ENCODE results near the gene KCNJ1.

The KCNJ1 gene

DNA sequence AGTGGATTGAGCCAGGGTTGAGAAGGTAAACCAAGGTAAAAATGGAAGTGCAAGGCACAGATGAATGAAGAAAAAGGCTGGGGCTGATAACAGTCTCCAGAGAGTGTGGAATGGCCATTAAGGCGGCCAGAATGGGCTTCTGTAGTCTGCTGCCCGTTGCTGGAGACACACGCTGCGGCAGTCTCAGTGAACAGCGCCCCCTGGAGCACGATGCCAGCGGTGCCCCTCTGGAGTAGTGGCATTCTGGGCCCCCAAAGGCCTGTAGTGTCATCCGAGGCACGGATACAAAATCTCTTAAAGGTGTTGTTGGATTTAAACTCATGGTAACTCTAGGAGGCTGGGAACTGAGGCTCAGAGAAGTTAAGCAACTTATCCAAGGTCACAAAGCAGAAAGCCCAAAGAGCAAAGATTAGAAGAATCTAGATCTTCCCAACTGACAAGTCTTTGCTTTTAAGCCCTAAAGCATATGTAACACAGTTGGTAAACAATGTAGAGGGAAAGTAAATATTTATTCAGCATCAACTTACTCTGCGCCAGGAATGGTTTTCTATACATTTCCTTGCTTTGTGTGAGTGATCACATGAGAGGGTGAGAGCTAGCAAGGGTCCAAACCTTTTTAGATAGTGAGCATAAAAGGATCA is 18.2 kb downstream of the KCNJ1 start:
- DNase-seq (ENCODE audit: low spot score): no peak

- no peak for DNase-seq (ENCODE audit: low spot score)
These were observed 20.1 kb downstream of the KCNJ1 start for GRCh38 chr11:128846985-128847384.

DNA sequence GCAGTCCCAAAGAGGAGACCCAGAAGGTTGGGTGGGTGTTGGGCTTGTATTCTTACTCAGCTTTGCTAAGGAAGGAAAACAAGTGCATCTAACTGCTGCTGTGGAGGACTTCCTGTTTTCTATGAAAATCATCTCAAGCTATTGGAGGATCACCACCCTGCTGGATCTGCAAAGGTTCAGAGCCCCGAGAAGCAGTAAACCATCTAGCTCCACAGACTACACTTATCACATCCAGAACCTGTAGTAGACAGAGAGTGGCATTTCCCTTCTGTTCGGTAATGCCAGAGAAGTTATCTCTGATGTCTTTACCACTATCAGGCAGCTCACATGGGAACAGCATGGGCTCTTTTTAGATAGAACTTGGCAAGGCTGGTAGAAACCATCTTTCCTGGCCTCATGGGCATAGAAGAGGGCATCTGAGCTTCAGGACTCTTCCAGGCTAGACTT is 21.7 kb downstream of the KCNJ1 start:
- DNase-seq (ENCODE audit: low spot score): no peak

DNA sequence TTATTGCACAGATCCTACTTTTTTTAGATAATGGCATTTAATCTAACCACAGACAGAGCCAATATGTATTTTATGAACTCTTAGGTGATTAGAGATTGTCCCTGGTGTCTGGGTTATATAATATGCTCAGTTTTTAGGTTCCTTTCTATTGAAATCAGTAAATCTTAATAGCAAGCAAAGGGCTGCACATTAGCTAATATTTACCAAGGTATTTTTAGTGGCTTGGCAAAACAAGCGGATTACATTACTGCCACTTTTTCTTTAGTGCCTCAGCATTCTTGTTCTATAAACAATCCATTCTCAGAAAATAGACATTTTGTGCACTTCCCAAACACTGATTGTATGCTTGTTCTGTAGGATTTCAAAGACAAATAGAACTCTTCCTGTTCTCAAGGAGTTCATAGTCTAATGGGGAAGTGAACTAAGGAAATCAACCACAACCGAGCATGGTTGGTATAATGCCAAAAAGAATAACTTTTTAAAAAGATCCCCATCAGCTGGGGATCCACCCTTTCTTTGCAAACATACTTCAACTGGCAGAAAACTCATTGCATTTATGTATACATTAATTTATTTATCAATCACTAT is 23.8 kb downstream of the KCNJ1 start:
- no peak for DNase-seq (ENCODE audit: low spot score)

DNA sequence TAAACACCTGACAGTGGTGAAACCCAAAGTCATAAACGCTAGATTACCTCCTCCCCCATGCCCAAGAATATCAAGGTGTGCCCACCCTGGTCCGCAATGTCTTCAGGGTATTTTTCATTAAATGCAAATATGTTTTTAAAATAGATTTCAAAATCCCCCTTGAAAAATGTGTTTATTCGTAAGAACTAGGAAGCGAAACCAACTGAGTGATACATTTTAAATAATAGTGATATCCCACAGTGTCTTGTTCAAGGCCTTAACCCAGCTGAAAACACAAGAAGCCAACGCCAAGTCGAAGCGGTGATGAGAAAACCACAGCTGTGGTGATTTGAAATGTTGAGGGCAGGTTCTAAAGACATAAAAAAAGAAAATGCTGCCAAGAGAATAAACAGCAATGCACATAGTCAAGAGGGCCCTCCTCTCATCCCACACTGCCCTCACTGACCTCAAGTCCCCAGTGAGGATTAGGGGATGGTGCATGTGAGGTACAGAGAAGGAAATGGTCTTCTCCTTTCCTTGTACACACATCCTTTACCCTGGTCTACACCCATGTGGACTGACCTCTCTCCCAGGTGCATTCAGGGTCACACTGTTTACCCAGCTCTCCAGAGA is 25.5 kb downstream of the KCNJ1 start:
- no peak for DNase-seq (ENCODE audit: low spot score)

- no peak for DNase-seq (ENCODE audit: low spot score)
These were observed 26.3 kb downstream of the KCNJ1 start for GRCh38 chr11:128840783-128841182.

GRCh38 chr11:128840137-128840536 is 27.0 kb downstream of the KCNJ1 start:
- DNase-seq (ENCODE audit: low spot score): no peak

GRCh38 chr11:128839081-128839480 is 28.0 kb downstream of the KCNJ1 start:
- no peak for DNase-seq (ENCODE audit: low spot score)

DNA sequence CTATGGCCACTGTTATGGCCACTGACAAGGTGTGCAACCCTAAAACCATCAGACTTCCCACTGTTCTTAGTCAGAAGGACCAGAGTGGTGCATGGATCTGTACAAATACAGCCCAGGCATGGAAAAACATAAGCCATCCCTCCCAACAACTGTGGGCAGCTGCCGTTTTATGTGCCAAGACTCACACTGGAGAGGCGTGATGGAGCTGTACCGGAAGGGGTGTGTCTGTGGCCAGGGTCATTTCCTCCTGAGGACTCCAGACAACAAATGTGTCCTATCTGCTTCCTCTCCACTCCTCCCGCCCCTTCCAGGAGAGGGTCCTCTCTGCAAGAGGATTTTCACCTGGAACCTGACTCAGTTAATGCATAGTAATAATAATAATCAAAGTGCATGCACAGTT is 29.5 kb downstream of the KCNJ1 start:
- DNase-seq (ENCODE audit: low spot score): no peak

DNA sequence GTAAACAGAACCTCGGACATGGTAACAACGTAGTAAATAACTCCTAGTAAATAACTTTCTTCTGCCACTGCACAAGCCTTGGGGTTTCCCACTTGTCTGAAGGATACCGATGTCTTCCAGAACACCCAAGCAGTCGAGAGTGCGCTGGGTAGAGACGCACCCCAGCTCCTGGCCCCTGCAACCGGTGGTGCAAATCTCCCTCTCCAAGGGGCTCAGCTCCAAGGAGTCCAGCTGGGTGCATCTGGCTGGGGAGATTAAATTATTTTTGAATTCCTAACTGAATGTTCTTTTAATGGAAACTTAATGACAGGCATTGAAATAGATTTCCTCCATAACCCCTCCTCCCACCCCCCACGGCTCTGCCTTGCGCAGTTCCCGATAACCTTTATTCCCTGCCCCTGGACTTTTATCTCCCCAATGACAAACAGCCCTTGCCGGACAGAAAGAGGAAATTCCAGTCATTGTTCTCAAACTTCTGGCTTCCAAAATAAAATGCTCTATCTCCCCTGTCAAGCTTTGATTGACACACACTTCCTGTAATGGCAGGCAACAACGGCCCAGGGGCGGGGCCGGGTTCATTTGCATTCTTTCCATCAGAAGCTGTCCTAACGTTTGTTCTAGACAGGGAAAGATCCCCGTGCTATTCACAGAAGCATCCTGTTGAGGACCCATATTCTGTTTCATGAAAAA is 31.2 kb downstream of the KCNJ1 start:
- no peak for DNase-seq (ENCODE audit: low spot score)

- no peak for DNase-seq (ENCODE audit: low spot score)
These were observed 32.9 kb downstream of the KCNJ1 start for GRCh38 chr11:128834157-128834556.

- DNase-seq (ENCODE audit: low spot score): no peak
These were observed 35.0 kb downstream of the KCNJ1 start for GRCh38 chr11:128832121-128832497.

GRCh38 chr11:128831174-128832120 is 35.6 kb downstream of the KCNJ1 start:
- DNase-seq (ENCODE audit: low spot score): peak; percentile 58

DNA sequence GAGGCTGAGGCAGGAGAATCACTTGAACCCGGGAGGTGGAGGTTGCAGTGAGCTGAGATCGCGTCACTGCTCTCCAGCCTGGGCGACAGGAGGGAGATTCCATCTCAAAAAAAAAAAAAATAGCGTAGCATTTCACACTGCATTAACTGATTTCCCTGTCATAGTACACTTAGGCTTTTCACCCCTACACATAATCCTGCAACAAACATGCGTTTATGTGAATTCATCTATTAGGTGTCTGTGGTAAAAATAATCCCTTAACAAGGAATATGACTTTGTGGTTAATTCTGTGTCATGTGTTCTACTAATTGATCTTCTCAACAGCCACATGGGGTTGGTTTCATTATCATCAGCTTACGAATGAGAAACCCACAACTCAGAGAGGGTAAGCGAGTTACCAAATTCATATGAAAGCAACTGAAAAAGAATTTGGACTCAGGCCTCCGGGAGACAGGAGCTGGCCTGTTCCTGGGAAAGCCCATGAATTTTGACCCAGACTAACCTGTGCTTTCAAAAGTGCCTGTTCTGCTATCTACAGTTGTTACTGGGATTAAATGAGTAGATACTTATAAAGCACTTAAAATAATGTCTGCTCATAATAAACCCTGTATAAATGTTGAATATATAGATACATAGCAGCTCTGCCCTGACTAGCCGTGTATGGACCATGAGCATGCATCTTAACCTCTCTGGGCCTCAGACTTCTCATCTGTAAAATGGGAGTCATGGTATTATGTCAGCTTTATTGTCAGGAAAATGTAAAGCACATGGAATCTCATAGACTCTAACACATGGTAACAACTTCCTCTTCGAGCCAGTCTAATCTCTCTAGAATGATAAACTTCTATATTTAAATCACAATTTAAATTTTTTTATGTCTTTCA is 36.6 kb downstream of the KCNJ1 start:
- no peak for DNase-seq (ENCODE audit: low spot score)

- no peak for DNase-seq (ENCODE audit: low spot score)
These were observed 38.7 kb downstream of the KCNJ1 start for GRCh38 chr11:128828350-128828749.

DNA sequence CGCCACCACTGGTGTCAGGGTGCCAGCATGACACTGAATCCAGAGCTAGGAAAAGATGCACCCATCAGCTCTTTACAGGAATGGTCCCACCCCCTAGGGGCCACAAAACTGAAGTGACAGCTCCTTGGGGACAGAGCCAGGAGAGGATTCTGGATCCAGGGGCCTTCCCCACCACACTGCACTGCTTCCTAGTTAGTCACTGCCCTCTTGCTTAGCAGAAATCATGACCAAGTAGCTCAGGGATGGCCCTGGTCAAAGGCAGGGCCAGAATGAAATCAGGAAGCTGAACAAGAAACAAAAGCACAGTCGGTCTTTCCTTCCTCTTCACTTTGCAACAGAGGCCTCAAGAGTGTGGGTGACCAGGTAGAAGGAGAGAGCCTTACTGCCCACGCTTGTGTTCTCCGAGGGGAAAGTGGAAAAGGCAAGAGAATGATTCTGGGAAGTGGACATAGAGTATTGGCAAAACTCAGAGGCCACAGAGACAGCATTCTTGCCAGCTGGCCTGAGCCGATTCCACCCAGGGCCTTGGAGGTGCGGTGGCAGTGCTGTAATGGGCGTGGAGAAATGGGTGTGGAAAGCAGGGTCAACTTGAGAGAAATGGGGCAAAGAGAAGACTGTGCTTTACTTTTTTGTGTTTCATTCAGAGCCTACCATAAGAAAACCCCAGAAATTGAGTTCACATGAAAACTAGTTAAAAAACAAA is 39.8 kb downstream of the KCNJ1 start:
- no peak for DNase-seq (ENCODE audit: low spot score)

- no peak for DNase-seq (ENCODE audit: low spot score)
These were observed 41.9 kb downstream of the KCNJ1 start for GRCh38 chr11:128825050-128825784.

GRCh38 chr11:128824191-128825049 is 42.7 kb downstream of the KCNJ1 start:
- no peak for DNase-seq (ENCODE audit: low spot score)

- DNase-seq (ENCODE audit: low spot score): no peak
These were observed 43.3 kb downstream of the KCNJ1 start for GRCh38 chr11:128823753-128824152.

Measured in putamen (tissue), 1 donor.